Mammary epithelial cell (primary cell): ENCODE data around the gene ZNF749.
A peak's percentile ranks its signal among the peaks of the same experiment; 100 is the strongest.

ENCODE experiments used
- CTCF ChIP-seq, 2 donors: IDR thresholded peaks in 1 of 2; conservative IDR thresholded peaks in 1 of 2; 2 replicates each; pipeline ENCODE4 v1.5.1; 2011 to 2012; ENCODE audit warnings: inconsistent platforms in 2 of 2, low read length in 2 of 2, mild to moderate bottlenecking in 2 of 2, control low read depth in 1 of 2, low read depth in 1 of 2; ENCODE audit not compliant: insufficient read depth in 1 of 2; ENCODE audit errors: extremely low read depth in 1 of 2
- EZH2 ChIP-seq: IDR thresholded peaks from 2 replicates; pipeline ENCODE4 v1.6.1; 2012; ENCODE audit warnings: low read length, inconsistent platforms, borderline replicate concordance

GRCh38 chr19:57406516-57407123, 28.5 kb upstream of the ZNF749 start:
- TF ChIP-seq CTCF (conservative IDR thresholded peaks at IDR 0.05 in 1 of 2, IDR thresholded peaks at IDR 0.05 in 1 of 2; ENCODE audit: extremely low read depth in 1 of 2, insufficient read depth in 1 of 2, low read depth in 1 of 2, low read length in 2 of 2): peak; percentile 84 to 92
- TF ChIP-seq EZH2: no peak
